ENCODE measurements around the gene P2RY8.

P2RY8 gene

DNA sequence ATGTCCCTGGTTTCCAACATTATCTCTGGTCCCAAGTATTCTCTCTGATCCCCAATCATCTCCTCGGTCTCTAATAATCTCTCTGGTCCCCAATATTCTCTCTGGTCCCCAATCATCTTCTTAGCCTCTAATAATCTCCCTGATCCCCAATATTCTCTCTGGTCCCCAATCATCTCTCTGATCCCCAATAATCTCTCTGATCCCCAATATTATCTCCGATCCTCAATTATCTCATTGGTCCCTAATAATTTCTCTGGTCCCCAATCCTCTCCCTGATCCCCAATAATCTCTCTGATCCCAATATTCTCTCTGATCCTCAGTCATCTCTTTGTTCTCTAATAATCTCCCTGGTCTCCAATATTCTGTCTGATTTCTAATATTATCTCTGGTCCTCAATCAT lies 16.6 kb downstream of the P2RY8 start:
- DNase-seq (ENCODE audit: low spot score in 2 of 2) = no peak
- in situ Hi-C loops (cut with MboI; ENCODE audit: low sequenced_read_pairs) = no loop called here
- H3K36me3 ChIP-seq (replicated peaks) = no peaks in the 10 kb centered on the region
- H3K27me3 ChIP-seq (ENCODE audit: low read depth) = 0 out of 2 replicates have a peak, but pooled peaks cover 3% of the 10 kb centered on the region
- no peaks in the 10 kb centered on the region for H3K9me3 ChIP-seq
- H3K4me3 ChIP-seq = no peak overlapping the region
- H3K4me1 ChIP-seq = no peaks in the 10 kb centered on the region

DNA sequence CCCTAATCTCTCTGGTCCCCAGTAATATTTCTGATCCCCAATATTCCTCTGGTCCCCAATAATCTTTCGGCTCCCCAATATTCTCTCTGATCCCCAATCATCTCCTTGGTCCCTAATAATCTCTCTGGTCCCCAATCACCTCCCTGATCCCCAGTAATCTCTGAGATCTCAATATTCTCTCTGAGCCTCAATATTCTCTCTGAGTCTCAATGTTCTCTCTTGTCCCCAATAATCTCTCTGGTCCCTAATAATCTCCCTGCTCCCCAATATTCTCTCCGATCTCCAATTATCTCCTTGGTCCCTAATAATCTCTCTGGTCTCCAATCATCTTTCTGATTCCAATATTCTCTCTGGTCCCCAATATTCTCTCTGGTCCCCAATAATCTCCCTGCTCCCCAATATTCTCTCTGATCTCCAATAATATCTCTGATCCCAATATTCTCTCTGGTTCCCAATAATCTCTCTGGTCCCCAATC lies 17.9 kb downstream of the P2RY8 start:
- in situ Hi-C loops (cut with MboI; ENCODE audit: low sequenced_read_pairs) = no loop called here
- H3K27me3 ChIP-seq (ENCODE audit: low read depth) = 0 out of 2 replicates have a peak, but pooled peaks cover 3% of the 10 kb centered on the region
- no peak for DNase-seq (ENCODE audit: low spot score in 2 of 2)
- no peaks in the 10 kb centered on the region for H3K4me1 ChIP-seq
- no peak overlapping the region for H3K4me3 ChIP-seq
- H3K9me3 ChIP-seq = no peaks in the 10 kb centered on the region
- no peaks in the 10 kb centered on the region for H3K36me3 ChIP-seq (replicated peaks)

- no peak overlapping the region for H3K4me3 ChIP-seq
- in situ Hi-C loops (cut with MboI; ENCODE audit: low sequenced_read_pairs) = no loop called here
- no peaks in the 10 kb centered on the region for H3K36me3 ChIP-seq (replicated peaks)
- H3K4me1 ChIP-seq = no peaks in the 10 kb centered on the region
- no peak for DNase-seq (ENCODE audit: low spot score in 2 of 2)
- 0 out of 2 replicates have a peak, but pooled peaks cover 3% of the 10 kb centered on the region for H3K27me3 ChIP-seq (ENCODE audit: low read depth)
- no peaks in the 10 kb centered on the region for H3K9me3 ChIP-seq
Observed at GRCh38 chrX:1518512-1518911, 18.5 kb downstream of the P2RY8 start.

GRCh38 chrX:1516596-1517104 lies 20.3 kb downstream of the P2RY8 start:
- Histone ChIP-seq H3K27me3 (ENCODE audit: low read depth) (0 out of 2 replicates have a peak, but pooled peaks cover 3% of the 10 kb centered on the region), H3K36me3 (replicated peaks) (no peaks in the 10 kb centered on the region), H3K4me1 (no peaks in the 10 kb centered on the region), H3K4me3 (no peak overlapping the region), H3K9me3 (no peaks in the 10 kb centered on the region)
- in situ Hi-C loops (cut with MboI; ENCODE audit: low sequenced_read_pairs) = no loop called here
- DNase-seq (ENCODE audit: low spot score in 2 of 2) = no peak

DNA sequence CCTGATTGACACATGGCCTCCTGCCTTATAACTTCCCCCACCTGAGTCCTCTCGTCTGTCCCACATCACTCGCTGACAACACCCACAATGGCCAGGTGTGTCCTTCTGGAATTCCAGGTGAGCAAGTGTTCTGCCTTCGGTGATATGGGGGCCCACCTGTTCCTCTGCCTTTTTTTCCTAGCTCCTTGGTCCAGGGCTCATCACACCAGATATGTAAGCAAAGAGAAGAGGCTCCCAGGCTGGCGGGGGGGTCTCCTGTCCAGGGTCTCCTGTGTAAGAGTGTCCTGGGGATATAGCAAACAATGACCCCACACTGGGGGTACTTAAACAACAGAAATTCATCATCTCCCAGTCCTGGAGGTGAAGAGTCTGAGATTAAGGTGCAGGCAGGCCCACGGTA lies 25.2 kb downstream of the P2RY8 start:
- Histone ChIP-seq H3K4me3 (no peak overlapping the region), H3K27me3 (ENCODE audit: low read depth) (no peaks in the 10 kb centered on the region), H3K4me1 (no peaks in the 10 kb centered on the region), H3K36me3 (replicated peaks) (no peaks in the 10 kb centered on the region), H3K9me3 (no peaks in the 10 kb centered on the region)
- no peak for DNase-seq (ENCODE audit: low spot score in 2 of 2)
- in situ Hi-C loops (cut with MboI; ENCODE audit: low sequenced_read_pairs) = no loop called here

GRCh38 chrX:1511150-1511549 lies 25.8 kb downstream of the P2RY8 start:
- no peaks in the 10 kb centered on the region for H3K36me3 ChIP-seq (replicated peaks)
- in situ Hi-C loops (cut with MboI; ENCODE audit: low sequenced_read_pairs) = no loop called here

DNA sequence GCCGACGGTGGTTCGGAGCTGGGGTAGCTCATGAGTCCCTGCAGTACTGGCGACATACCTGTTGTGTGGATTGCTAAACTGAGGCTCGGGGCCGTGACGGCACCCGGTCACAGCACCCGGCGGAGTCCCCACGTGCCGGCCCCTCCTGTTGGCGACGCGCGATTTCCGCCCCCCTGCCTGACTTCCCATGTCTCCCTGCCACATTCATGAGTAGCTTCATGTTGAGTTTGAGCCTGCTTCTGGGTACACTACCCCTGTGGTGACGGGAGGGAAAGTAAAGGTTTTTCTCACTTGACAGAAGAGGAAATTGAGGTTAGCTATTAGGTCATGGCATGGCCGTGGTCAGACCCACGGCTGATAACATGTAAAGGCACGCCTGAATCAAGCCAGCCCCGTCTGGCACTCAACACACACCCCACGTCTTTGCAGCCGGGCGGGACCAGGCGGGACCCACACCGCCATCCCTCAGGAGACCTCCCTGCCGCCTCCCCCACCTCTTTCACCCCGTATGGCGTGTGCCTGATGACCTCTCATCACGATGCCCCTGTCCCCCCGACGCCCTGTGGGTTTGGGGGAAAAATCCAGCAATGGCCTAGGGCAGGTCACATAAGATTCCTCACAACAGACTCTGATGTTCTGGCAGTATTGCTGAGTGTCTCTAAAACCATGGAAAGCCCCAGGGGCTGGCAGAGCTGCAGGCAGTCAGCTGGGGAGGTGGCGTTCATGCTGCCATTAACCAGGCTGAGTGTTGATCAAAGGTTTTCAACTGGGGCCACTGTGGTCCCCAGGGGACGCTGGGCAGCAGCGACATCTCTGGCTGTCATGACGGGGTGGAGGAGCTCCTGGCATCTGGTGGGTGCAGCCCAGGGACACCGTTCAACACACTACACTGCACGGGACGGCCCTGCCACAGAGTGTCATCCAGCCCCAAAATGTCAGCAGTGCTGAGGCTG lies 29.2 kb downstream of the P2RY8 start:
- H3K36me3 ChIP-seq (replicated peaks) = no peaks in the 10 kb centered on the region
- in situ Hi-C loops (cut with MboI; ENCODE audit: low sequenced_read_pairs) = no loop called here
- H3K9me3 ChIP-seq = no peaks in the 10 kb centered on the region
- H3K4me1 ChIP-seq = no peaks in the 10 kb centered on the region
- DNase-seq (ENCODE audit: low spot score in 2 of 2) = no peak
- H3K4me3 ChIP-seq = no peak overlapping the region
- H3K27me3 ChIP-seq (ENCODE audit: low read depth) = no peaks in the 10 kb centered on the region

More at GRCh38 chrX:1511150-1511549, 25.8 kb downstream of the P2RY8 start:
- no peaks in the 10 kb centered on the region for H3K4me1 ChIP-seq
- DNase-seq (ENCODE audit: low spot score in 2 of 2) = no peak
- H3K4me3 ChIP-seq = no peak overlapping the region
- H3K27me3 ChIP-seq (ENCODE audit: low read depth) = no peaks in the 10 kb centered on the region
- H3K9me3 ChIP-seq = no peaks in the 10 kb centered on the region

DNA sequence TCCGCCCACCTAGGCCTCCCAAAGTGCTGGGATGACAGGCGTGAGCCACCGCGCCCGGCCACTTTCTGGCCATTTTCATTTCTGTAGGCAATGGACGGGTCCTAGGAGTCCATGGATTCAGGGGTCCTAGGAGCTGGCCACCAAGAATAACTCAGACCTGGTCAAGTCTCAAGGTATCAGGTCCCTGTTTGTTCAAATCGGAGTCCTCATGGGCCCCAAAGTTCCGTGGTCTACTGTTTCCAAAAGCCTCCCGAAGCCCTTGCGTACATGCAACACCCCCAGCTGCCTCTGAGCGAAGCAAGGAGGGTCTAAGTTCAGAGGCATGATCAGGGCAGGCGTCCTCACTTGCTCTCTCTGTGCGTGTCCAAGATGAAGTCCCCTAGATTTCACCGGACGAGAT lies 30.1 kb downstream of the P2RY8 start:
- no peaks in the 10 kb centered on the region for H3K9me3 ChIP-seq
- DNase-seq (ENCODE audit: low spot score in 2 of 2) = no peak
- H3K36me3 ChIP-seq (replicated peaks) = no peaks in the 10 kb centered on the region
- no peaks in the 10 kb centered on the region for H3K4me1 ChIP-seq
- no peaks in the 10 kb centered on the region for H3K27me3 ChIP-seq (ENCODE audit: low read depth)
- H3K4me3 ChIP-seq = no peak overlapping the region
- in situ Hi-C loops (cut with MboI; ENCODE audit: low sequenced_read_pairs) = no loop called here

GRCh38 chrX:1502853-1503252 lies 34.1 kb downstream of the P2RY8 start:
- H3K36me3 ChIP-seq (replicated peaks) = no peaks in the 10 kb centered on the region
- DNase-seq (ENCODE audit: low spot score in 2 of 2) = no peak
- H3K9me3 ChIP-seq = no peaks in the 10 kb centered on the region
- no peaks in the 10 kb centered on the region for H3K4me1 ChIP-seq
- no peak overlapping the region for H3K4me3 ChIP-seq
- no peaks in the 10 kb centered on the region for H3K27me3 ChIP-seq (ENCODE audit: low read depth)
- in situ Hi-C loops (cut with MboI; ENCODE audit: low sequenced_read_pairs) = no loop called here

DNA sequence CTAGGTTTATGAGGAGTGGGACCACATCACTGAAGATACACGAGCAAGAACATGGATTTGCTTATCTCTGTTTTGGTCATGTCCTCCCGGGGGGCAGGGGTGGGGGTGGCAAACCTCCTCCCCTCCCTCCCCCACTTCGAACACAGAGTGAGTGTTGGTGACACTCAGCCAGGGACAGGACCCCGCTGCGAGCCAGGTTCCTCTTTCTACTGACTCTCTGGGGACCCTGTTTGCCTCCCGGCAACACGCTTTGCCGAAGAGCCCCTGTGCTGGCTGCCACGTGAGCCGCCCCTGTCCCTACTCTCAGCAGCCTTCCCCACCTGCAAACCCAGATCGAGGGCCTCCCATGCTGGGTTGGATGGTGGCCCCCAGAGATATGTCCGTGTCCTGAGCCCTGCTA lies 34.7 kb downstream of the P2RY8 start:
- no peaks in the 10 kb centered on the region for H3K4me1 ChIP-seq

DNA sequence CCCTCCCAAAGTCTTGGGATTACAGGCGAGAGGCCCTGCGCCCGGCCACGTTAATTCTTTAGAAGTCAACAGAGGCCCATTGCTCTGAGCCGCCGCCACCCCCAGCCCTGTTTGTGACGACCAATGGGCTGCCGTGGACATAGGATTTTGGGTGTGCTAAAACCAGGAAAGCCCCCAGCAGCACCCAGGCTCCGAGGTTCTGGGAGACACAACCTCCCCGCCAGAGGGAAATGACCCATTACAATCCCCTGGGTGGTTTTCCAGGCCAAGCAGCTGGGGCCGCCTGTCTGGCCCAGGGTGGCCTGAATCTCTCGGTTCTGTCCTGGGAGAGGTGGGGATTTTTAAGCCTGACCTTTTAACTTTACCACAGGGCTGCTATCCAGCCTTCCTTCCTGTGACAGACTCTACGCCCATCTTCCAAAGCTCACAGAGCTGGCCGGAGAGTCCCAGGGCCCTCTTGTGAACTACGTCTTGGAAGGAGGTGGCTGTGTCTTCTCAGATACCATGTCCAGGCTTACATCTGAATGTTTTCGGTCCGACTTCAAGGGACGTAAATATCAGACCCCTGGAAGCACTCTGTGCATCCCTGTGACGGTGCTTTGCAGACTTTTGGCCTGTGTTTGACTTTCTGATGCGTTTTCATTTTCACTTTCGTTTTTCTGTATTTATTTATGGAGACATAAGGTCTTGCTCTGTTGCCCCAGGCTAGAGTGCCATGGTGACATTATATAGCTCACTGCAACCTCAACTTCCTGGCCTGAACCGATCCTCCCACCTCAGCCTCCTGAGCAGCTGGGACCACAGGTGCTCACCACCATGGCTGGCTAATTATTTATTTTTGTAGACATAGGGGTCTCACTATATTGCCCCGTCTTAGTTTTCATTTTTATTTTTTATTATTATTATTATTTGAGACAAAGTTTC lies 36.0 kb downstream of the P2RY8 start:
- Histone ChIP-seq H3K36me3 (replicated peaks) (no peaks in the 10 kb centered on the region), H3K4me1 (no peaks in the 10 kb centered on the region), H3K27me3 (ENCODE audit: low read depth) (no peaks in the 10 kb centered on the region), H3K4me3 (no peak overlapping the region), H3K9me3 (no peaks in the 10 kb centered on the region)
- in situ Hi-C loops (cut with MboI; ENCODE audit: low sequenced_read_pairs) = no loop called here
- DNase-seq (ENCODE audit: low spot score in 2 of 2) = no peak

More for the DNA sequence above, 34.7 kb downstream of the P2RY8 start:
- Histone ChIP-seq H3K4me3 (no peak overlapping the region), H3K9me3 (no peaks in the 10 kb centered on the region), H3K36me3 (replicated peaks) (no peaks in the 10 kb centered on the region), H3K27me3 (ENCODE audit: low read depth) (no peaks in the 10 kb centered on the region)
- no peak for DNase-seq (ENCODE audit: low spot score in 2 of 2)
- in situ Hi-C loops (cut with MboI; ENCODE audit: low sequenced_read_pairs) = no loop called here

DNA sequence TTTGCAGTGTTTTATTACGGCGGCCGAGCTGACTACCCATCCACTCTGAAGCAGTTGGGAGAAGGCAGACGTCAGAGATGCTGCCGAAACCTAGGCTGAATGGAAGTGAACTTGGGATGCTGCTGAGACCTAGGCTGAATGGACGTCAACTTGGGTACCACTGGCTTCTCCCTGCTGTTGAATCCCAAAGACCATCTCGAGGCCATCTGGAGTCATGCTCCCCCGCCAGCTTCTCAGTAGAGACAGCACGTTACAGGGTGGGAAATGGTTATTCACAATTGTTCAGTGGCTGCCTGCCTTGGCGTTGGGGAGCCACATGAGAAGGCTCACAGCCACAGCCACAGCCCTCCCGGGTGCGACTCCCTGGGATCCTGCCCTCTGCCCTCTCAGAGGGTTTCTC lies 40.9 kb downstream of the P2RY8 start:
- Histone ChIP-seq H3K9me3 (no peaks in the 10 kb centered on the region), H3K4me1 (no peaks in the 10 kb centered on the region), H3K4me3 (no peak overlapping the region), H3K36me3 (replicated peaks) (no peaks in the 10 kb centered on the region), H3K27me3 (ENCODE audit: low read depth) (no peaks in the 10 kb centered on the region)
- no peak for DNase-seq (ENCODE audit: low spot score in 2 of 2)
- in situ Hi-C loops (cut with MboI; ENCODE audit: low sequenced_read_pairs) = no loop called here

- Histone ChIP-seq H3K27me3 (ENCODE audit: low read depth) (no peaks in the 10 kb centered on the region), H3K4me3 (no peak overlapping the region), H3K9me3 (no peaks in the 10 kb centered on the region), H3K4me1 (no peaks in the 10 kb centered on the region), H3K36me3 (replicated peaks) (no peaks in the 10 kb centered on the region)
- in situ Hi-C loops (cut with MboI; ENCODE audit: low sequenced_read_pairs) = no loop called here
- no peak for DNase-seq (ENCODE audit: low spot score in 2 of 2)
Observed at GRCh38 chrX:1493877-1494510, 43.0 kb downstream of the P2RY8 start.

Measured in HAP-1 (cell line).